GM21619 (cell line): ENCODE results near the gene SRSF8.
A peak's percentile ranks its signal among the peaks of the same experiment; 100 is the strongest.
"Not testable (repeated sequence)": the region's sequence is repeated elsewhere in the genome, so short reads cannot be mapped to it uniquely, and the experiment has no call there.

Experiments
- ATAC-seq: cut with Tn5 transposase; IDR thresholded peaks from one replicate; pipeline ENCODE4 v1.9.1; 2021; ENCODE audit not compliant: unreplicated experiment

SRSF8 gene

GRCh38 chr11:95093548-95093947 lies 26.8 kb downstream of the SRSF8 start:
- no peak for ATAC-seq

GRCh38 chr11:95095858-95096587 lies 29.3 kb downstream of the SRSF8 start:
- peak; percentile 82 for ATAC-seq

GRCh38 chr11:95097209-95097608 lies 30.5 kb downstream of the SRSF8 start:
- ATAC-seq, result no peak

GRCh38 chr11:95098826-95099225 lies 32.1 kb downstream of the SRSF8 start:
- no peak for ATAC-seq

GRCh38 chr11:95100191-95100648 lies 33.5 kb downstream of the SRSF8 start:
- ATAC-seq, result no peak

- ATAC-seq, result no peak
Observed at GRCh38 chr11:95100856-95101507, 34.3 kb downstream of the SRSF8 start.

- no peak for ATAC-seq
Observed at GRCh38 chr11:95101935-95102334, 35.2 kb downstream of the SRSF8 start.

GRCh38 chr11:95102733-95103132 lies 36.0 kb downstream of the SRSF8 start:
- no peak for ATAC-seq

GRCh38 chr11:95103701-95104100 lies 37.0 kb downstream of the SRSF8 start:
- no peak for ATAC-seq

GRCh38 chr11:95104121-95104830 lies 37.6 kb downstream of the SRSF8 start:
- no peak for ATAC-seq

GRCh38 chr11:95104856-95105255 lies 38.1 kb downstream of the SRSF8 start:
- ATAC-seq, result no peak

GRCh38 chr11:95108159-95108611 lies 41.5 kb downstream of the SRSF8 start:
- no peak for ATAC-seq

GRCh38 chr11:95108671-95109551 lies 42.2 kb downstream of the SRSF8 start:
- ATAC-seq, result no peak

- ATAC-seq, result not testable (repeated sequence)
Observed at GRCh38 chr11:95111471-95111870, 44.8 kb downstream of the SRSF8 start.

- ATAC-seq, result no peak
Observed at GRCh38 chr11:95111923-95112540, 45.3 kb downstream of the SRSF8 start.

GRCh38 chr11:95115597-95115996 lies 48.9 kb downstream of the SRSF8 start:
- ATAC-seq, result no peak

GRCh38 chr11:95119361-95120060 lies 52.8 kb downstream of the SRSF8 start:
- ATAC-seq, result peak; percentile 72
